WERI-Rb-1 (cell line): Measurements from ENCODE around the gene PTPN4.

Source experiments
- DNase-seq: peaks from one replicate; pipeline ENCODE4 v3.0.0-alpha.2; 2020
- H3K27ac ChIP-seq: fragments of 250-450 bp; sonication (Bioruptor Pico); 2 replicates; pipeline ENCODE4 v1.5.1; 2020; ENCODE audit warnings: mild to moderate bottlenecking, moderate library complexity
- H3K27me3 ChIP-seq: fragments of 250-450 bp; sonication (Bioruptor Pico); 2 replicates; pipeline ENCODE4 v1.5.1; 2021; ENCODE audit warnings: mild to moderate bottlenecking, low read depth, moderate library complexity; ENCODE audit not compliant: insufficient read depth, severe bottlenecking
- H3K36me3 ChIP-seq: fragments of 250-450 bp; sonication (Bioruptor Pico); 2 replicates; pipeline ENCODE4 v1.5.1; 2020; ENCODE audit warnings: mild to moderate bottlenecking, moderate library complexity
- H3K4me3 ChIP-seq: 2 replicates; pipeline ENCODE4 v1.5.1; 2011; ENCODE audit warnings: low read depth, mild to moderate bottlenecking, control low read depth, low read length
- H3K9me3 ChIP-seq: fragments of 250-450 bp; sonication (Bioruptor Pico); 2 replicates; pipeline ENCODE4 v1.5.1; 2021; ENCODE audit warnings: mild to moderate bottlenecking, moderate library complexity; ENCODE audit not compliant: severe bottlenecking
- TF ChIP-seq, protein P1 (sequence below): IDR thresholded peaks from 2 replicates; pipeline ENCODE4 v1.5.1; 2011; ENCODE audit warnings: low read depth, mild to moderate bottlenecking, control low read depth, inconsistent platforms, low read length

The PTPN4 gene

DNA sequence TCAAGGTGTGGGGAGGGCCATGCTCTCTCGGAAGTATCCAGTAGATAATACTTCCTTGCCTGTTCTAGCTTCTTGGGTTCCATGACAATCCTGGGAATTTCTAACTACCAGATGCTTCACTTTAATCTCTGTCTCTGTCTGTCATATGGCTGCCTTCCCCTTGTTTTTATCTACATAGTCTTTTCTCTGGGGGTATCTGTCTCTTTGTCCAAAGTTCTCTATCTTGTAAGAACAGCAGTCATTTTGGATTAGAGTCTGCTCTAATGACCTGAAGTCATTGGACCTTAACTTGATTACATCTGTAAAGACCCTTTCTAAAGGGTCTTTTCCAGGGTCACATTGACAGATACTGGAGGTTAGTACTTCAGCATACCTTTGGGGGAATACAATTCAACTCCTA is 241.7 kb downstream of the PTPN4 start:
- Histone ChIP-seq H3K4me3 (no peak overlapping the region), H3K36me3 (no peaks in the 10 kb centered on the region), H3K9me3 (no peaks in the 10 kb centered on the region), H3K27me3 (no peaks in the 10 kb centered on the region), H3K27ac (no peak overlapping the region)
- TF ChIP-seq, protein P1, sequence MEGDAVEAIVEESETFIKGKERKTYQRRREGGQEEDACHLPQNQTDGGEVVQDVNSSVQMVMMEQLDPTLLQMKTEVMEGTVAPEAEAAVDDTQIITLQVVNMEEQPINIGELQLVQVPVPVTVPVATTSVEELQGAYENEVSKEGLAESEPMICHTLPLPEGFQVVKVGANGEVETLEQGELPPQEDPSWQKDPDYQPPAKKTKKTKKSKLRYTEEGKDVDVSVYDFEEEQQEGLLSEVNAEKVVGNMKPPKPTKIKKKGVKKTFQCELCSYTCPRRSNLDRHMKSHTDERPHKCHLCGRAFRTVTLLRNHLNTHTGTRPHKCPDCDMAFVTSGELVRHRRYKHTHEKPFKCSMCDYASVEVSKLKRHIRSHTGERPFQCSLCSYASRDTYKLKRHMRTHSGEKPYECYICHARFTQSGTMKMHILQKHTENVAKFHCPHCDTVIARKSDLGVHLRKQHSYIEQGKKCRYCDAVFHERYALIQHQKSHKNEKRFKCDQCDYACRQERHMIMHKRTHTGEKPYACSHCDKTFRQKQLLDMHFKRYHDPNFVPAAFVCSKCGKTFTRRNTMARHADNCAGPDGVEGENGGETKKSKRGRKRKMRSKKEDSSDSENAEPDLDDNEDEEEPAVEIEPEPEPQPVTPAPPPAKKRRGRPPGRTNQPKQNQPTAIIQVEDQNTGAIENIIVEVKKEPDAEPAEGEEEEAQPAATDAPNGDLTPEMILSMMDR, result no peak
- no peak for DNase-seq

DNA sequence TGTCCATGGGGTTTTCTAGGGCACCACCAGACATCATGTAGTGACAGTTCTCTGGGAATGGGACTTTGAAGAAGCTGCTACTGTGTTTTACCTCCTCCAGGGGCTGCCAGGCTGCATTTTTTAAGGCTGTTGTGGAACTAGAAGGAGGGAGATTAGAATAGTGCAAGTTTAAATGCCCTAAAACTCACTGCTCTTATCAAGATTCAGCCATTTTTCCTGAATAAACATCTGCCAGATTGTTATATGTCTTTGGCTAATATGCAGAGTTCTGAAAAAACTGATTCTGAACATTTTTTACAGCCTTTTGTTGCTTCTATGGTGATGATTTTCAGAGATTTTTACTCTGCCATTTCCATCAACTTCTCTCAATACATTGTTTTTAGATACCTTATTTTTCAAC is 244.5 kb downstream of the PTPN4 start:
- Histone ChIP-seq H3K36me3 (no peaks in the 10 kb centered on the region), H3K4me3 (no peak overlapping the region), H3K27ac (no peak overlapping the region), H3K27me3 (no peaks in the 10 kb centered on the region), H3K9me3 (no peaks in the 10 kb centered on the region)
- TF ChIP-seq, protein P1, result no peak
- no peak for DNase-seq

DNA sequence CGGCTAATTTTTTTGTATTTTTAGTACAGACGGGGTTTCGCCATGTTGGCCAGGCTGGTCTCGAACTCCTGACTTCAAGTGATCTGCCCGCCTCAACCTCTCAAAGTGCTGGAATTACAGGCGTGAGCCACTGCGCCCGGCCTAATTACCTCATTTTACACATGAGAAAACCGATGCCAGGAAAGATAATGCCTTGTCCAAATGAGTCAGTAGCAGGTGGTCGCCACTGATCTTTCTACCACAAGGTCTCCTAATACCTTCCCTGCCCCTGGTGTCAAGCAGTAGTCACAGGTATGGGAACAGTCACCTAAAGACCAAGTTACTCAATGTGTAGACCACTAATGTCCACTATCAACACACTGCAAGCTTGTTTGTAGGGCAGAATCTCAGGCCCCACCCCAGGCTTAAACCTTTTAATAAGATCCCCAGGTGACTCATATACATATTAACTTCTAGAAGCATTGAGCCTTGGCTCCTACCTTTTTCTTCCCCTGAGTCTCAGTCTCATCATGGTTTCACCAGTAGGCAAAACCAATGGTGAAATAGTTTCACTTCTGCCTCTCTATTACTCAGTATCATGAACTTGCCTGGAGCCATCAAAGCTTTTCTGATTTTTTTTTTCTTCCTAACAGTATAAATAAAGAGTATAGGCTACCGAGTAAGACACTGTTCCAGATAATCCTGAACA is 246.3 kb downstream of the PTPN4 start:
- H3K27ac ChIP-seq, result no peak overlapping the region
- TF ChIP-seq, protein P1, result no peak

DNA sequence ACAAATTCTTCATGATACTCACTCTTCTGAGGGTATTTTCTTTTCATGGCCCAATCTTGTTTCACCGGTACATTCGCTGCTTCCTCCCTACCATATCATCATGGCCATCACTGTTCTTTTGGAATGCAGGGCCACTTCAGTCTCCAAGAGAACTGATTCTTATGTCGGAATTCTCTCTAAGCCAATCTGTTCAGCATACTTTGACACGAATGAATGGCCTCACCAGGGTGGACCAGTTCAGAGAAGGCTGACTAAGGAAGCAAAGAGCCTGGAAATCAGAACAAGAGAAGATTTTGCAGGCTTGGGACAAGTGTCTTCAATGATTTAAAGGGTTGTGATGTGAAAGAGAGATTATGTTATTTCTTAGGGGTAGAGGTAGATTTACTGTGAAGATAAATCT is 248.1 kb downstream of the PTPN4 start:
- no peak for DNase-seq
- Histone ChIP-seq H3K4me3 (no peak overlapping the region), H3K9me3 (no peaks in the 10 kb centered on the region), H3K27me3 (no peaks in the 10 kb centered on the region), H3K36me3 (no peaks in the 10 kb centered on the region), H3K27ac (no peak overlapping the region)
- TF ChIP-seq, protein P1, result no peak

More for the DNA sequence above, 246.3 kb downstream of the PTPN4 start:
- no peaks in the 10 kb centered on the region for H3K27me3 ChIP-seq
- H3K4me3 ChIP-seq, result no peak overlapping the region
- no peaks in the 10 kb centered on the region for H3K9me3 ChIP-seq
- no peaks in the 10 kb centered on the region for H3K36me3 ChIP-seq
- DNase-seq, result no peak

DNA sequence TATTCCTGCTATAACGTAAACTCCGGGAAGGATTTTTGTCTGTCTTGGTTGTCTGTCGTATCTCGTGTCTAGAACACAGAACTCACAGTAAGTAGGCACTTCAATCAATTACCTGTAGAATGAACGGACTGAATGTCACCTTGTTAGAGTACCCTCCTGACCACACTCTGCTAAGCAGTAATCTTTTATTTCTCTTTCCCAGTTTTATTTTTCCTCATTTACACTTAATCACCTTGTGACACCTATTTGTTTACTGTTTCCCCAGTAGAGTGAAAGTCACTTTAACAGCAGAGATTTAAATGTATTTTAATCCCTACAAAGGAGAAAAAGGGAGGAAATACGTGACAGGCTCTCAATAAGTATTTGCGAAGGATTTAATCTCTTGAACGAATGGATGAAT is 252.6 kb downstream of the PTPN4 start:
- peak overlapping the region; percentile 94 for H3K27ac ChIP-seq

More for the DNA sequence above, 252.6 kb downstream of the PTPN4 start:
- H3K27me3 ChIP-seq, result no peaks in the 10 kb centered on the region
- no peaks in the 10 kb centered on the region for H3K9me3 ChIP-seq
- no peak for DNase-seq
- peak overlapping the region; percentile 95 for H3K4me3 ChIP-seq
- TF ChIP-seq, protein P1, result no peak
- H3K36me3 ChIP-seq, result peaks cover 2% of the 10 kb centered on the region; the same call in 1 of the 2 replicates
